GM10266 (cell line): ENCODE results near the gene GPR6.

Experiments
- DNase-seq: peaks from one replicate; pipeline ENCODE4 v3.0.0; 2012; ENCODE audit errors: extremely low spot score
- CTCF ChIP-seq: IDR thresholded peaks from 2 replicates; pipeline ENCODE4 v1.5.1; 2012; ENCODE audit warnings: mild to moderate bottlenecking, low read depth; ENCODE audit not compliant: control insufficient read depth, insufficient read depth; ENCODE audit errors: missing control alignments

GPR6 gene

DNA sequence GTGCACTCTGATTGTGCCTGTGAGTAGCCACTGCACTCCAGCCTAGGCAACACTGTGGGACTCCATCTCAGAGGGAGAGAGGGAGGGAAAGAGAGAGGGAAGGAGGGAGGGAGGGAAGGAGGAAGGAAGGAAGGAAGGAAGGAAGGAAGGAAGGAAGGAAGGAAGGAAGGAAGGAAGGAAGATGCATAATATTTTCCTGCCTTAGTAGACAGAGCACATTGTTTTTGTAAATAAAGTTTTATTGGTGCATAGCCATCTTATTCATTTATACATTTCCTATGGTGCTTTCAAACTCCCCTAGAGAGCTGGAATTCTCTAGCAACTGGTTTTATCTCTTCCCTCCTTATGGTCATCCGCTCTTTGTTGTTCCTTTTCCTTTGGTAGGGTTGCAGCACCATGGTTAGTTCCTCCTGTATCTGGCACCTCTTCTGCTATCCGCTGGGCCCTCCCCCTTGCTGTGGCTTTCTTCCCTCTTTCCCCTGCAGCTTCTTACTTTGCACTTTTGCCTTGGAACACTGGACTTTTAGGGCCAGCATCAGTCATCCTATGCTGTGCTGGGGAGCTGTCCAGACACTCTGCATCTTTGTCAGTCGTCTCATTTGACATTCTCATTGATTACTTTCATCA, 20.2 kb downstream of the GPR6 start:
- no peak for DNase-seq
- no peak for TF ChIP-seq CTCF

GRCh38 chr6:109999740-110000139, 21.6 kb downstream of the GPR6 start:
- DNase-seq, result no peak
- no peak for TF ChIP-seq CTCF

DNA sequence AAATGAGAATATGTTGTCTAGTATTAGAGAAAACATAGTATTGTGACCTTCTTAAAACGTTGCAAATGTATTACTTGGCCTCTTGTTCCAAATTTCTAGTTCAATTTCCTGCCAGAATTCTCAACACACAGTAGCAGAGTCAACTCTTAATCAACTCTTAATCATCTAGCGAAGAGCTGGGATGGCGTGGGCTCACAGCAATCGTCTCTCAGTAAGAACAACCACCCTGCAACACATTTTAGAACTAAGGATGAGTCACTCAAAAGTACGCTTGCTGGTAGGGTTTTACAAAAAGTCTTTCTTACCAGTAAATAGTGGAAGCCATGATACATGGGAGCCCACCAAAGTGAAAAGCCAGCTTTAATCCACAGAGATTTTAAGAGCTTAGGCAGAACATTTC, 24.6 kb downstream of the GPR6 start:
- no peak for TF ChIP-seq CTCF
- DNase-seq, result no peak

- DNase-seq, result no peak
- no peak for TF ChIP-seq CTCF
Observed at GRCh38 chr6:110013386-110013785, 35.3 kb downstream of the GPR6 start.

GRCh38 chr6:110015206-110015605, 37.1 kb downstream of the GPR6 start:
- DNase-seq, result no peak
- TF ChIP-seq CTCF, result no peak

GRCh38 chr6:110017306-110017705, 39.2 kb downstream of the GPR6 start:
- DNase-seq, result no peak
- no peak for TF ChIP-seq CTCF

DNA sequence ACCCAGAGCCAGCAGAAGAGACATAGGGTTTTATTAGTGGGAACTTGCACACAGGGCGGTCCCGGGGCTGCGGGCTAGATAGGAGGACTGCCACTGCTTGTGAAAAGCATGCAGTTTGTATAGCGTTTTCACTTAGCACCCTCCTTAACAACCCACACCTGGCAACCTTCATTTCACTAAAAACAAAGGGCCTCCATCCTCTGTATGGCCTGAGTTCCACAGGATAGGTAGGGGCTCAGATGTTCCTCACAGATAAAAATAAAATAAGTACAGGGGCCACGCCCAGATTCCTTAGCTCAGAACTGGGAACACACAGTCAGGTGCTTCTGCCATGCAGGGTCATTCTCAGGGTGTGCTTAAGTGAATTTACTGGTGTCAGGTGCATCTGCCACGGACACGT, 39.8 kb downstream of the GPR6 start:
- no peak for TF ChIP-seq CTCF
- DNase-seq, result no peak
